Keratinocyte (primary cell): ENCODE data around the gene PCF11.

ENCODE experiments used
- CTCF ChIP-seq, 3 experiments: IDR thresholded peaks in 1 of 3; conservative IDR thresholded peaks in 1 of 3; optimal IDR thresholded peaks in 1 of 3; 2 replicates in 2 of 3; 3 replicates in 1 of 3; pipeline versions ENCODE3 to v1.5.1; 2011; ENCODE audit warnings: low read length in 3 of 3, mild to moderate bottlenecking in 3 of 3, moderate library complexity in 2 of 3, control low read depth in 1 of 3, inconsistent platforms in 1 of 3; ENCODE audit not compliant: insufficient read depth in 2 of 3; ENCODE audit errors: extremely low read depth in 1 of 3
- EZH2 ChIP-seq: IDR thresholded peaks from one replicate; pipeline ENCODE4 v1.6.1; 2012; ENCODE audit warnings: inconsistent platforms, mild to moderate bottlenecking, low read length, moderate library complexity

GRCh38 chr11:83115026-83115425 is 41.9 kb upstream of the PCF11 start:
- TF ChIP-seq CTCF (optimal IDR thresholded peaks at IDR 0.05 in 1 of 3, IDR thresholded peaks at IDR 0.05 in 1 of 3, conservative IDR thresholded peaks at IDR 0.05 in 1 of 3; ENCODE audit: extremely low read depth in 1 of 3, insufficient read depth in 2 of 3, low read length in 3 of 3) (no peak), EZH2 (no peak)
